Astrocyte of the spinal cord (primary cell): ENCODE data around the gene ICA1L.
"Not testable (repeated sequence)": the region's sequence is repeated elsewhere in the genome, so short reads cannot be mapped to it uniquely, and the experiment has no call there.

Experiments used
- DNase-seq: peaks from one replicate; pipeline ENCODE4 v3.0.0; 2011; ENCODE audit warnings: low read depth, low spot score
- H3K4me3 ChIP-seq: 2 replicates; pipeline ENCODE4 v1.5.1; 2011; ENCODE audit warnings: low read depth, mild to moderate bottlenecking, low read length, moderate library complexity
- in situ Hi-C: cut with HindIII; loops from 2 replicates; pipeline ENCODE4 v1.10.0; 2017; ENCODE audit warnings: low sequenced_read_pairs
- TF ChIP-seq, protein P1 (sequence below): IDR thresholded peaks from 2 replicates; pipeline ENCODE4 v1.5.1; 2012; ENCODE audit warnings: low read depth, mild to moderate bottlenecking, low read length, inconsistent platforms

ICA1L gene

GRCh38 chr2:202870431-202871299 lies 901 bp downstream of the ICA1L start:
- DNase-seq: peak; percentile 53
- in situ Hi-C loops: no loop called here
- TF ChIP-seq, protein P1, sequence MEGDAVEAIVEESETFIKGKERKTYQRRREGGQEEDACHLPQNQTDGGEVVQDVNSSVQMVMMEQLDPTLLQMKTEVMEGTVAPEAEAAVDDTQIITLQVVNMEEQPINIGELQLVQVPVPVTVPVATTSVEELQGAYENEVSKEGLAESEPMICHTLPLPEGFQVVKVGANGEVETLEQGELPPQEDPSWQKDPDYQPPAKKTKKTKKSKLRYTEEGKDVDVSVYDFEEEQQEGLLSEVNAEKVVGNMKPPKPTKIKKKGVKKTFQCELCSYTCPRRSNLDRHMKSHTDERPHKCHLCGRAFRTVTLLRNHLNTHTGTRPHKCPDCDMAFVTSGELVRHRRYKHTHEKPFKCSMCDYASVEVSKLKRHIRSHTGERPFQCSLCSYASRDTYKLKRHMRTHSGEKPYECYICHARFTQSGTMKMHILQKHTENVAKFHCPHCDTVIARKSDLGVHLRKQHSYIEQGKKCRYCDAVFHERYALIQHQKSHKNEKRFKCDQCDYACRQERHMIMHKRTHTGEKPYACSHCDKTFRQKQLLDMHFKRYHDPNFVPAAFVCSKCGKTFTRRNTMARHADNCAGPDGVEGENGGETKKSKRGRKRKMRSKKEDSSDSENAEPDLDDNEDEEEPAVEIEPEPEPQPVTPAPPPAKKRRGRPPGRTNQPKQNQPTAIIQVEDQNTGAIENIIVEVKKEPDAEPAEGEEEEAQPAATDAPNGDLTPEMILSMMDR: peak; percentile 51
- H3K4me3 ChIP-seq: peak overlapping the region; percentile 75

DNA sequence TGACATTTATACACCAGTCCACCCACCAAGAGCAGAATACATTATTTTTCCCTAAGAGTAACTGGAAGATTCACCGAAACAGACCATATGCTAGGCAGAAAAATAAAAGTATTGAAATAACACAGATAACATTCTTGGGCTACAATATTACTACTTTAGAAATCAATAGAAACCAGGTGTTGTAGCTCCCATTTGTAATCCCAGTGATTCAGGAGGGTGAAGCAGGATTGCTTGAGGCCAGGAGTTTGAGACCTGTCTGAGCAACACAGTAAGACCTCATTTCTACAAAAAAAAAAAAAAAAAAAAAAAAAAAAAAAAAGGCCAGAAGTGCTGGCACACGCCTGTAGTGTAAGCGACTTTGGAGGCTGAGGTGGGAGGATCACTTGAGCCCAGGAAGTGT lies 9.6 kb downstream of the ICA1L start:
- H3K4me3 ChIP-seq: no peak overlapping the region
- in situ Hi-C loops: no loop called here
- no peak for DNase-seq
- TF ChIP-seq, protein P1: no peak

DNA sequence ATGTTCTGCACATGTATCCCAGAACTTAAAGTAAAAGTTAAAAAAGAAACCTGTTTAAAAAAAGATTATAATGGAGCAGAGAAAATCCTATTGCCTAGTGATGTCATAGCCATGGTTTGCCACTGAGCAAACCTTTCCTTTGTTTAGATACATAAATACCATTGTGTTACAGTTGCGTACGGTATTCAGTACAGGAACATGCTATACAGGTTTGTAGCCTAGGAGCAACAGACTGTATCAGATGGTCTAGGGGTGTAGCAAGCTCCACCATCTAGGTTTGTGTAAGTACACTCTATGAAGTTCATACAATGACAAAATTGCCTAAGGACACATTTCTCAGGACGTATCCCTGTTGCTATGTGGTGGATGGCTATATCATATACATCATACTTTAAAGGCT lies 13.0 kb downstream of the ICA1L start:
- TF ChIP-seq, protein P1: no peak
- H3K4me3 ChIP-seq: no peak overlapping the region
- in situ Hi-C loops: no loop called here
- DNase-seq: no peak

- in situ Hi-C loops, DNase-seq, H3K4me3 ChIP-seq: not testable (repeated sequence)
These were observed 22.2 kb downstream of the ICA1L start for GRCh38 chr2:202849343-202849742.

- TF ChIP-seq, protein P1: no peak
- no peak overlapping the region for H3K4me3 ChIP-seq
- in situ Hi-C loops: no loop called here
- no peak for DNase-seq
These were observed 22.8 kb downstream of the ICA1L start for GRCh38 chr2:202848813-202849212.

DNA sequence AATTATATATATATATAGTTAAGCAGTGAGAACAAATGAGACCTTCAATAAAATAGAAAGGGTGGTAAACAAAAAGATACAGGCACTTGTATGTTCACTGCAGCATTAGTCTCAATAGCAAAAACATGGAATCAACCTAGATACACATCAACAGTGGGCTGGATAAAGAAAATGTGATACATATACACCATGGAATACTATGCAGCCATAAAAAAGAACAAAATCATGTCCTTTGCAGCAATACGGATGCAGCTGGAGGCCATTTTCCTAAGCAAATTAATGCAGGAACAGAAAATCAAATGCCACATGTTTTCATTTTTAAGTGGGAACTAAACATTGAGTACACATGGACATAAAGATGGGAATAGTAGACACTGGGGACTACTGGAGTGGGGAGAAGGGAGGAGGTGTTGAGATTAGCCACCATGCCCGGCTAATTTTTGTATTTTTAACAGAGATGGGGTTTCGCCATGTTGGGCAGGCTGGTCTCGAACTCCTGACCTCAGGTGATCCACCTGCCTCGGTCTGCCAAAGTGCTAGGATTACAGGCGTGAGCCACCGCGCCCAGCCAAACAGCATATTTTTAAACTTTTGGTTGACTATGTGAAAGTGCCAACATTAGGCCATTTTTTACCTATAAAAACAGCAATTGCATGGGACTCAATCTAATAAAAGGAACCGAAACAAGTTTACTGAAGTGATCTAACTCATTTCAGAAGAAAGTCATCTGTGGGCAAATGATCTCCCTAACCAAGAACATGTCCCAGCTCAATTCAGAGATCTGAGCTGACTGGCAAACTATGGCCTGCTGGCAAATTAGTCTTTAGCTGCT lies 23.7 kb downstream of the ICA1L start:
- TF ChIP-seq, protein P1: no peak
- in situ Hi-C loops: no loop called here
- no peak for DNase-seq
- H3K4me3 ChIP-seq: no peak overlapping the region

DNA sequence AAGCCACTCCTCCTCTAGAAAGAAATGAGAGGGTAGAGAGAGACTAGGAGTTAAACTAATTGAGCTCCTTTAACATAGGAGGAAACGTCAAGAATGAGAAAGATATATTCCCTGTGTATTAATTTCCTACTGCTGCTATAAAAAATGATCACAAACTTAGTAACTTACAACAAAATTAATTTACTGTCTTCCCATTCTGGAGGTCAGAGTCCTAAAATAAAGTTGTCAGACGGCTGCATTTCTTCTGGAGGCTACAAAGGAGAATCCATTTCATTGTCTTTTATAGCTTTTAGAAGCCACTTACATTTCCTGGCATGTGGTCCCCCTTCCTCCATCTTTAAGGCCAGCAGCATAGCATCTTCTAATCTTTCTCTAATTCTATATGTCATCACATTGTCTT lies 26.9 kb downstream of the ICA1L start:
- no peak for DNase-seq
- in situ Hi-C loops: no loop called here
- no peak overlapping the region for H3K4me3 ChIP-seq
- TF ChIP-seq, protein P1: no peak
